GM12864 (cell line): ENCODE data around the gene MTUS2.

Experiments
- DNase-seq: peaks from one replicate; pipeline ENCODE4 v3.0.0-alpha.2; 2011; ENCODE audit warnings: low read depth
- H3K4me3 ChIP-seq: 2 replicates; pipeline ENCODE4 v1.5.1; 2011; ENCODE audit warnings: mild to moderate bottlenecking, low read depth, low read length, control low read depth
- TF ChIP-seq, protein P1 (sequence below): IDR thresholded peaks from 2 replicates; pipeline ENCODE4 v1.5.1; 2011; ENCODE audit warnings: low read depth, mild to moderate bottlenecking, moderate library complexity, low read length, control low read depth, inconsistent platforms; ENCODE audit errors: missing control alignments

MTUS2 gene

DNA sequence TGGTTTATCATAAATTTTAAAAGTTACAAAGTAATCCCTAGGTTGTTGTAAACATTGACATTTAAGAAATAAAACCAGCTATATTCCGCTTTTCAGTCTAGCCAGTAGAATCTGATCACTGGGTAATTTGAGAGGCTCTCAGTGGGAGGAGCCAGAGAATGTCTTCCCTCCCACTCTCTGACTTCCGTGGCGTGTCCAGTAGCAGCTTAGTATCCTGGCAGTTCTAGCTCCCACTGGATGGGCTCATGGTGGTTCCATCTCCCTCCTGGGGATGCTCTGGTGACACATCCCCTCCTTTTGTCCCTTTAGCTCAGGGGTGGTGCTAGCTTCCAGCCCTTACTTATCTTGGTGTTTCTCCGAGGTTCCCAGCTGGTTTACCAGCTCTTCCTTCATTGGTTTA, 34.5 kb downstream of the MTUS2 start:
- no peak overlapping the region for H3K4me3 ChIP-seq
- DNase-seq = no peak
- TF ChIP-seq, protein P1, sequence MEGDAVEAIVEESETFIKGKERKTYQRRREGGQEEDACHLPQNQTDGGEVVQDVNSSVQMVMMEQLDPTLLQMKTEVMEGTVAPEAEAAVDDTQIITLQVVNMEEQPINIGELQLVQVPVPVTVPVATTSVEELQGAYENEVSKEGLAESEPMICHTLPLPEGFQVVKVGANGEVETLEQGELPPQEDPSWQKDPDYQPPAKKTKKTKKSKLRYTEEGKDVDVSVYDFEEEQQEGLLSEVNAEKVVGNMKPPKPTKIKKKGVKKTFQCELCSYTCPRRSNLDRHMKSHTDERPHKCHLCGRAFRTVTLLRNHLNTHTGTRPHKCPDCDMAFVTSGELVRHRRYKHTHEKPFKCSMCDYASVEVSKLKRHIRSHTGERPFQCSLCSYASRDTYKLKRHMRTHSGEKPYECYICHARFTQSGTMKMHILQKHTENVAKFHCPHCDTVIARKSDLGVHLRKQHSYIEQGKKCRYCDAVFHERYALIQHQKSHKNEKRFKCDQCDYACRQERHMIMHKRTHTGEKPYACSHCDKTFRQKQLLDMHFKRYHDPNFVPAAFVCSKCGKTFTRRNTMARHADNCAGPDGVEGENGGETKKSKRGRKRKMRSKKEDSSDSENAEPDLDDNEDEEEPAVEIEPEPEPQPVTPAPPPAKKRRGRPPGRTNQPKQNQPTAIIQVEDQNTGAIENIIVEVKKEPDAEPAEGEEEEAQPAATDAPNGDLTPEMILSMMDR = no peak

DNA sequence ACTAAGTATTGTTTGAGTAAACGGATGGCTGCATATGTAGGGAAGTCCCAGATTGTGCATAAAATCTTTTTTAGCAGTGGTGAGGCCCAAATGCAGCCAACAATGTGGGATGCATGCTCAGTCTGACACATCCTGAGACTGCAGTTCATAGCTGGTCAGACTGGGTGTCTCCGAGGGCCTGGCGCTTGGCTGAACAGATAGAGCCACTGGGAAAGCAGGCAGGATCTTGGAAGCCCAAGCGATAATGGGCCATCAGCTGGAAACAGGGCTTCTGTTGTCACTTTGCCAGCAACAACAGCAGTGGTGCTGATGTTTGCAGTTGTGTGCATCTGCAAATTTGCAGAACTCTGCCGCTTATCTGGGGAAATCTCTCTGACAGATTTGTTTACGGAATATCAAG, 36.1 kb downstream of the MTUS2 start:
- TF ChIP-seq, protein P1 = no peak
- no peak for DNase-seq
- H3K4me3 ChIP-seq = no peak overlapping the region

DNA sequence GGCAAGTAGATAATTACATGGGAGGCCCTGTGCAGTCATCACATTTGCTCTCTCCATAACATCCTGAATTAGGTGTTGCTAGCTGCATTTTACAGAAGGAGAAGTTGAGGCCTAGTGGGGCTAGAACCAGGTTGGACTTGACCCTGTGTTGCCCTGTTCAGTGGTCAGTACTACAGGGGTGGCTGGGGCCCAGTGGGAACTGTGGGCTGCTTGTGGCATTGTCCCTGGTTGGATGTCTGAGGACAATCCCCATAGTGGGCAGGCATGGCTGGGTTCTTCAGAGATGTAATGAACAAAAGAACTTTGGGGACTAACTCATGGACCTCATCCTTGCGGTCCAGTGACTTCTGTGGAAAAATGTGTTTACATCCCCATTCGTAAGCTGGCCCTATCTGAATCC, 38.9 kb downstream of the MTUS2 start:
- H3K4me3 ChIP-seq = no peak overlapping the region
- TF ChIP-seq, protein P1 = no peak
- no peak for DNase-seq

DNA sequence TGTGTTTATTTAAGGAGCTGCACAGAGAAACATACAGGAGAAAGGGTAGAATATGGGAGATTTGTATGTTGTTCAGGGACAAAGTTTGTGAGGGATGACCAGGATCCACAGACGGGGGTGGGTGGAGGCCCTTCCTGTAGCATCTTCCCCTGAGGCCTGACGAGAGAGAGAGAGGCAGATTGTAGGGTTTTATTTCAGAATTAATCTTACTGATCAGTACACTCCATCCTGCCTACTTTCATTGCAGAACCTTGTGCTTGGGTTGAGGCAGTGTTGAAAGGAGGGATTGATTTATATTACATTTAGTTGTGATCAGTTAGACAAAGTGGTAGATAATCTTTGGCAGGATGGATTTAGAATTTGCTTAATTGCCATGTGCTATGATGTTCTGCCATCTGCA, 39.6 kb downstream of the MTUS2 start:
- DNase-seq = no peak
- TF ChIP-seq, protein P1 = no peak
- H3K4me3 ChIP-seq = no peak overlapping the region

DNA sequence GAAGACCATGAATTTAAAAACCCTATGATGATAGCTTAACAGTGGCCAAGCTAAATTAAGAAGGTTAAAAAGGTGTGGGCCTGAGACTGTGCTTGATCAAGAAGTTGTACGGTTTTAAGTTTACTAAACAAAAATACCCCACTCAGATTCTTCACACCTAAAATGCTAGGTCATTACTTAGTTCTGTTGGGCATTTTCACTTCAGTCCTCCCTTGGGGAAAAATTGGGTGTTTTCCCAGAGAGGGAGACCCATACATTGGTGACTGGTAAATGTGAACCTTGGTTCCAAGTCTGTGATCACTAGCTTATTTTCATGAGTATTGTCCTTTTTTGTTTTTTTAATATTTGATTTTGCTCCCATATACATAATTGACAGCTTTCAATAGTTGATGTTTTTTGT, 44.4 kb downstream of the MTUS2 start:
- H3K4me3 ChIP-seq = no peak overlapping the region
- DNase-seq = no peak
- TF ChIP-seq, protein P1 = no peak

DNA sequence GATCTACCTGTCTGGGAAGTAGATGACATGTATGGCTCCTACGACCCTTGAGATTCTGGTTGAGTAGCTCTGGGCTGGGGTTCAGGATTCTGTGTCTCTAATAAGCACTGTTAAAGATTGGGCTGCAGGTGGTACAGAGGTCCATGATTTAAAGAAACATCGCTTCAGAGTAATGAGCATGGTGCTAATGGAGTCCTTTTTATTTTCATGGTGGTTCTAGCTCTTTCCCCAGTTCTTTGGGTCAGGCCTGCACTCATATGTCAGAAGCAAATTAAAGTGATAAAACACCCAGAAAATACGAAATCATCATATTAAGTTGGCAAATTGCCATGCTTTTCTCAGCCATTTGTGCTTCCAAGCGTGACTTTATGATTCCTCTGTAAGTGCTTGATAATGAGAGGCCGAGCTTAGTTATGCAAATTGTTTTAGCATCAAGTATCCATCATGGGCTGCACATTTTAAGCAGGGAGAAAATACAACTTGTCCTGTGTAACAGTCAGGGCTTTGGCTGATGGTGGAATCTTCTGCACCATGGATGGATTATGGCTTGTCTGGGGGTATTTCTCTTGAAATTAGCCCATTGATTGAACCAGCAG, 45.1 kb downstream of the MTUS2 start:
- TF ChIP-seq, protein P1 = no peak
- no peak overlapping the region for H3K4me3 ChIP-seq
- DNase-seq = no peak

DNA sequence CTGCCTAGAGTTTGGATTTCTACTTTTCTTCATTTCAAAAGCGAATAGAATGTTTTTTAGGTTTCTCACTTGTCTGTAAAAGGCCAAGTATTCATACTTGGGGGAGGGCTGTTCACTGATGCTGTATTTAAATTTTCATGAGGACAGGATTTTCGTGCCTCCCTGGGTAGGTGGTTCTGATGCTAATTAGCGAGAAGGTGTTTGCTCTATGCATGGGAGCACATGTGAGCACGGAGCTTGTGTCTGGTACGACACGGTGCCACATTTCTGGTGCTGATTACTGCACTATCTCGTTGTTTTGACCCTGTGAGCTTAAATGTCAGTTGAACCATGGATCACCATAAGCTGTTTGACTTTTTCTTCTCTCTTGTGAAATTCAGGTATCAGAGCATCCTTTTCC, 45.8 kb downstream of the MTUS2 start:
- DNase-seq = no peak
- TF ChIP-seq, protein P1 = no peak
- no peak overlapping the region for H3K4me3 ChIP-seq
